HEK293T (cell line): ENCODE data around the gene POLN.
"Not testable (repeated sequence)": the region's sequence is repeated elsewhere in the genome, so short reads cannot be mapped to it uniquely, and the experiment has no call there.

Experiments used
- CTCF ChIA-PET: fragments of 350-600 bp; formaldehyde crosslinking; extraction: SDS; loops from one replicate; lab custom pipeline; 2021; ENCODE audit warnings: antibody characterized with exemption, inconsistent platforms; lab: Yijun Ruan, JAX
- POLR2A ChIA-PET: fragments of 350-600 bp; formaldehyde crosslinking; extraction: SDS; loops from one replicate; lab custom pipeline; 2020; ENCODE audit warnings: antibody characterized with exemption, inconsistent platforms; lab: Yijun Ruan, JAX
- DNase-seq: peaks from one replicate; pipeline ENCODE4 v3.0.0; 2012; ENCODE audit warnings: mixed read lengths; ENCODE audit errors: extremely low spot score
- ARNT ChIP-seq: fragments of 450-650 bp; IDR thresholded peaks from 2 replicates; pipeline ENCODE4 v1.6.1; 2017; ENCODE audit warnings: mild to moderate bottlenecking
- BHLHE40 ChIP-seq: fragments of 450-650 bp; IDR thresholded peaks from 2 replicates; pipeline ENCODE4 v1.6.1; 2016; ENCODE audit warnings: mild to moderate bottlenecking, moderate library complexity, borderline replicate concordance
- CTBP1 ChIP-seq: fragments of 450-650 bp; IDR thresholded peaks from 2 replicates; pipeline ENCODE4 v1.6.1; 2016; ENCODE audit warnings: borderline replicate concordance
- ELF4 ChIP-seq: fragments of 450-650 bp; IDR thresholded peaks from 2 replicates; pipeline ENCODE4 v1.6.1; 2017; ENCODE audit warnings: antibody characterized with exemption
- FOXA1 ChIP-seq: fragments of 450-650 bp; IDR thresholded peaks from 2 replicates; pipeline ENCODE4 v1.6.1; 2016; ENCODE audit warnings: mild to moderate bottlenecking
- FOXK2 ChIP-seq: fragments of 450-650 bp; IDR thresholded peaks from 2 replicates; pipeline ENCODE4 v1.6.1; 2016; ENCODE audit warnings: mild to moderate bottlenecking
- FOXM1 ChIP-seq: fragments of 450-650 bp; IDR thresholded peaks from 2 replicates; pipeline ENCODE4 v1.6.1; 2017; ENCODE audit warnings: mild to moderate bottlenecking, borderline replicate concordance
- HDGF ChIP-seq: fragments of 450-650 bp; IDR thresholded peaks from 2 replicates; pipeline ENCODE4 v1.6.1; 2017; ENCODE audit warnings: antibody characterized with exemption, borderline replicate concordance
- L3MBTL2 ChIP-seq: fragments of 450-650 bp; conservative IDR thresholded peaks from 2 replicates; pipeline ENCODE4 v1.6.1; 2016; ENCODE audit warnings: mild to moderate bottlenecking
- LEF1 ChIP-seq: fragments of 450-650 bp; IDR thresholded peaks from 2 replicates; pipeline ENCODE4 v1.6.1; 2017; ENCODE audit warnings: mild to moderate bottlenecking, borderline replicate concordance
- NFRKB ChIP-seq: fragments of 450-650 bp; IDR thresholded peaks from 2 replicates; pipeline ENCODE4 v1.6.1; 2016; ENCODE audit warnings: mild to moderate bottlenecking, moderate library complexity
- SP1 ChIP-seq: fragments of 450-650 bp; IDR thresholded peaks from 2 replicates; pipeline ENCODE4 v1.6.1; 2017
- SUZ12 ChIP-seq: fragments of 450-650 bp; IDR thresholded peaks from 2 replicates; pipeline ENCODE4 v1.6.1; 2016; ENCODE audit warnings: mild to moderate bottlenecking
- TARDBP ChIP-seq: fragments of 450-650 bp; IDR thresholded peaks from 2 replicates; pipeline ENCODE4 v1.6.1; 2016
- ZNF384 ChIP-seq: fragments of 450-650 bp; IDR thresholded peaks from 2 replicates; pipeline ENCODE4 v1.6.1; 2016
- TF ChIP-seq, protein P1 (sequence below): fragments of 450-650 bp; IDR thresholded peaks from 2 replicates; pipeline ENCODE4 v1.6.1; 2016

Gene POLN

DNA sequence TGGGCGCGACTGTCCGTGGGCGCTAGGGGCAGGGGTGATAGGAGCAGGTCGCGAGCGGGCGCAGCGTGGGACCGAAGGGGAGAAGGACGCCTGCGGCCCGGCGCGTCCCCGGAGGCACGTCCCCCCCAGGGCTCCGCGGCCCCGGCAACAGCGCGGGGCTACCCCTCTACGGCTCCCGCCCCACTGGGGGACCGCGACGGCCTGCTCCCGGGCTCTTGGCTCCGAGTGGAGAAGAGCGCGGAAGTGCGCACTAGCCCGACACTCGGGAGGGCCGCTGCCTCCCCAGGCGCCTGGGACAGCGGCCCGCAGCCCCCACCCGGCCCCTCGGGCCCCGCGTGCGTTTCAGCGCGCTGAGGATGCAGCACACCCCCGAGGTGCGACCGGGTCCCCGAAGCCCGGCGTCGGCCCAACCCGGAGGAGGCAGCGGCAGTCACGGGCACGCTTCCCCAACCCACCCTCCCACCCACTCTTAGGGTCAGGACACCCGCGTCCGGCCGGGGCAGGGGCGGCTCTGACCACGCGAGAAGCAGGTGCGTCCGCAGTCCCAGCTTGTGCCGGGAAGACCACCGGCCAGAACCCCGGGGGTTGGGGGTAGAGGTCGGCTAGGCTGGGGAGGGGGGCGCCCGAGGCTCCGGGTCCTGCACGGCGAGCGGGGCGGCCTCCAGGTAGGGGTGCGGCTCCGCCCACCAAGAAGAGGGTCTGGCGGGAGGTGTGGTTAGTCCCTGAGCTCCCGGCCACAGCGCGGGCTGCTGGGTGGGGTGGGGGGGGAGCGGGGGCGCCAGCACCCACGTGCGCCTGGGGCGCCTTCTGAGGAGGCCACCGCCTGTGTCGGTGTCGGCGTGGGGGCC, 201.3 kb downstream of the POLN start:
- ChIA-PET CTCF (no interaction called here), POLR2A (interaction anchor here (1.6 kb wide), 1 partner anchor 31 kb away, joined by 10 read pairs; the partner anchor contains the start of gene NELFA)
- TF ChIP-seq CTBP1 (no peak), NFRKB (no peak), HDGF (no peak), ZNF384 (no peak), FOXK2 (no peak), TARDBP (no peak), ELF4 (no peak), ARNT (no peak), SUZ12 (no peak), L3MBTL2 (no peak), FOXA1 (no peak), BHLHE40 (no peak), FOXM1 (no peak), LEF1 (no peak), SP1 (no peak)
- TF ChIP-seq, protein P1, sequence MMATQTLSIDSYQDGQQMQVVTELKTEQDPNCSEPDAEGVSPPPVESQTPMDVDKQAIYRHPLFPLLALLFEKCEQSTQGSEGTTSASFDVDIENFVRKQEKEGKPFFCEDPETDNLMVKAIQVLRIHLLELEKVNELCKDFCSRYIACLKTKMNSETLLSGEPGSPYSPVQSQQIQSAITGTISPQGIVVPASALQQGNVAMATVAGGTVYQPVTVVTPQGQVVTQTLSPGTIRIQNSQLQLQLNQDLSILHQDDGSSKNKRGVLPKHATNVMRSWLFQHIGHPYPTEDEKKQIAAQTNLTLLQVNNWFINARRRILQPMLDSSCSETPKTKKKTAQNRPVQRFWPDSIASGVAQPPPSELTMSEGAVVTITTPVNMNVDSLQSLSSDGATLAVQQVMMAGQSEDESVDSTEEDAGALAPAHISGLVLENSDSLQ = no peak
- no peak for DNase-seq

DNA sequence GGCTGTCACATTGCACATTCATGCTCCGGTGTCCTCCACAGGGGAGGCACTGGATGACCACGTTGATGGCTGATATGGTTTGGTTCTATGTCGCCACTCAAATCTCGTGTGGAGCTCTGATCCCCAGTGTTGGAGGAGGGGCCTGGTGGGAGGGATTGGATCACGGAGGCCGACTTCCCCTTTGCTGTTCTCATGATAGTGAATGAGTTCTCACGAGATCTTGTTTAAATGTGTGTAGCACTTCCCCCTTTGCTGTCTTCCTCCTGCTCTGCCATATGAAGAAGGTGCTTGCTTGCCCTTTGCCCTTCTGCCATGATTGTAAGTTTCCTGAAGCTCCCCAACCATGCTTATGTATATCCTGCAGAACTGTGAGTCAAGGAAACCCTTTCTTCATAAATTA, 205.1 kb downstream of the POLN start:
- TF ChIP-seq FOXM1 (no peak), NFRKB (no peak), TARDBP (no peak)
- ChIA-PET CTCF (no interaction called here), POLR2A (interaction anchor here (1.2 kb wide), 1 partner anchor 27 kb away, joined by 3 read pairs; no protein-coding TSS in a partner anchor)
- no peak for DNase-seq

DNA sequence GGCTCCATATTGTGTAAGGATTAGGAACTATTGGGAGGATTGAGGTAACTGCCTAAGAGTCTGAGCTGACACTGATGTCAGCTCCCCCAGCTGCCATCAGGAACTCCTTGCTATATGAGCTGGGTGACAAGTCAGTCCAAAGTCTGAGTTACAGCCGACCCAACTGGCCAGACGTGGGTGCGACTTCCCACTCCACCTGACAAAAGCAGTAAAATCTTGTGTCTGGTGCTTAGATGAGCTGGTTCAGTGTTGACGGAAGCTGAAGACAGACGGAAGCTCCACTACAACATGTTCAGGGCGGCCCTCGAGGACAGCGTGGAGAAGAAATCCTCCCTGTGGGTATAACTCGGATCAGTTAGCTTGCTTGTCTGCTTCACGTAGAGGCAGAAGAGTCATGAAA, 205.6 kb downstream of the POLN start:
- ChIA-PET POLR2A (interaction anchor here (1.2 kb wide), 2 partner anchors 27 to 28 kb away, joined by 3 to 5 read pairs; partner anchors contain the start of gene NELFA), CTCF (no interaction called here)
- DNase-seq = no peak
- TF ChIP-seq FOXM1 (no peak), TARDBP (no peak), ARNT (no peak), SP1 (no peak), HDGF (no peak), SUZ12 (no peak), BHLHE40 (no peak)

DNA sequence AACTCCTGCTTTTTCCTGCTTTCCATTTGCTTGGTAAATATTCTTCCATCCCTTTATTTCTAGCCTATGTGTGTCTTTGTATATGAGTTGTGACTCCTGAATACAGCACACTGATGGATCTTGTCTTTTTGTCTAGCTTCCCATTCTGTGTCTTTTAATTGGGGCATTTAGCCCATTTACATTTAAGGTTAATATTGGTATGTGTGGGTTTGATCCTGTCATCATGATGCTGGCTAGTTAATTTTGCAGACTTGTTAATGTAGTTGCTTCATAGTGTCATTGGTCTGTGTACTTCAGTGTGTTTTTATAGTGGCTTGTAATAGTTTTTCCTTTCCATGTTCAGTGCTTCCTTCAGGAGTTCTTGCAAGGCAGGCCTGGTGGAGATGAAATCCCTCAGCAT, 210.8 kb downstream of the POLN start:
- CTCF ChIA-PET, DNase-seq, POLR2A ChIA-PET: not testable (repeated sequence)

DNA sequence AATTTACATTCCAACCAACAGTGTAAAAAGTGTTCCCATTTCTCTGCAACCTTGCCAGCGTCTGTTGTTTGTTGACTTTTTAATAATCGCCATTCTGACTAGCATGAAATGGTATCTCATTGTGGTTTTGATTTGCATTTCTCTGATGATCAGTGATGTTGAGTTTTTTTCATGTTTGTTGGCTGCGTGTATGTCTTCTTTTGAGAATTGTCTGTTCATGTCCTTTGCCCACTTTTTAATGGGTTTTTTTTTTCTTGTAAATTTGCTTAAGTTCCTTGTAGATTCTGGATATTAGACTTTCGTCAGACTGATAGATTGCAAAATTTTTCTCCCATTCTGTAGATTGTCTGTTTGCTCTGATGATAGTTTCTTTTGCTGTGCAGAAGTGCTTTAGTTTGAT, 214.8 kb downstream of the POLN start:
- POLR2A ChIA-PET, DNase-seq, CTCF ChIA-PET: not testable (repeated sequence)

DNA sequence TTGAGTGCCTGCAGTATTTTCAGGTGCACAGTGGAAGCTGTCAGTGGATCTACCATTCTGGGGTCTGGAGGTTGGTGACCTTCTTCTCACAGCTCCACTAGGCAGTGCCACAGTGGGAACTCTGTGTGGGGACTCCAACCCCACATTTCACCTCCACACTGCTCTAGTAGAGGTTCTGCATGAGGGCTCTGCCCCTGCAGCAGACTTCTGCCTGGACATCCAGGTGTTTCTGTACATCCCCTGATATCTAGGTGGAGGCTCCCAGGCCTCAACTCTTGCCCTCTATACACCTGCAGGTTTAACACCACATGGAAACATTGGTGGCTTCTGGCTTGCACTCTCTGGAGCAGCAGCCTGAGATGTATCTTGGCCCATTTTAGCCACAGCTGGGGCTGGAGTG, 216.1 kb downstream of the POLN start:
- no peak for DNase-seq
- POLR2A ChIA-PET = no interaction called here
- CTCF ChIA-PET = no interaction called here
- TF ChIP-seq LEF1 (no peak), SP1 (no peak), ELF4 (no peak), BHLHE40 (no peak), SUZ12 (no peak)

DNA sequence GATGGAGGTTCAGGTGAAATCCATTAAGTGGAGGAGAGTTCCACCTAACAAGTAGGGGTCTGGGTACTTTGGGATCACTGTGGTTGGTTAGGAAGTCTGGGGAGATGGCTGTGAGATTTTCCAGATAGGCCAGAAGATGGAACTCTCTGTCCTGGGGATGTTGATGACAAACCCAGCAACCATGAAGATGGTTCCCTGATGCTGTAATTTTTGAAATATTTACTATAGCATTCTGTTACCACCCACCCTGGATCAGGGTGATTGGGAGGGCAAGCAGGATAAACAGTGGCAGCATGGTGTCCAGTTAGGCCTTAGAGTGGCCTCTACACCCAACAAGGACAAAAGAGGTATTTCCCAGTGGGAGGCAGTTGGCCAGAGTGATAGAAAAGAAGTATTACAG, 217.2 kb downstream of the POLN start:
- POLR2A ChIA-PET = no interaction called here
- no peak for DNase-seq
- TF ChIP-seq CTBP1 = no peak
- no peak for TF ChIP-seq L3MBTL2
- TF ChIP-seq HDGF = no peak
- TF ChIP-seq TARDBP = no peak
- no peak for TF ChIP-seq BHLHE40
- no peak for TF ChIP-seq FOXK2
- no peak for TF ChIP-seq FOXM1
- TF ChIP-seq FOXA1 = no peak
- TF ChIP-seq ELF4 = no peak
- no peak for TF ChIP-seq NFRKB
- TF ChIP-seq, protein P1 = no peak
- TF ChIP-seq SP1 = no peak
- TF ChIP-seq SUZ12 = no peak
- no peak for TF ChIP-seq LEF1
- no peak for TF ChIP-seq ZNF384
- CTCF ChIA-PET = no interaction called here
